Fibroblast of mammary gland (primary cell): Measurements from ENCODE around the gene GABRR3.
A peak's percentile ranks its signal among the peaks of the same experiment; 100 is the strongest.

Experiments used
- DNase-seq: peaks from one replicate; pipeline ENCODE4 v3.0.0-alpha.2; 2010; ENCODE audit warnings: low read depth
- H3K4me3 ChIP-seq: 2 replicates; pipeline ENCODE4 v1.5.1; 2011; ENCODE audit warnings: low read depth, mild to moderate bottlenecking, low read length, moderate library complexity; ENCODE audit not compliant: control insufficient read depth
- TF ChIP-seq, protein P1 (sequence below): conservative IDR thresholded peaks from 2 replicates; pipeline ENCODE4 v1.5.1; 2011; ENCODE audit warnings: low read depth, low read length, inconsistent platforms; ENCODE audit not compliant: control insufficient read depth, insufficient read depth

Gene GABRR3

GRCh38 chr3:98049271-98049670 lies 14.2 kb upstream of the GABRR3 start:
- no peak for DNase-seq
- TF ChIP-seq, protein P1, sequence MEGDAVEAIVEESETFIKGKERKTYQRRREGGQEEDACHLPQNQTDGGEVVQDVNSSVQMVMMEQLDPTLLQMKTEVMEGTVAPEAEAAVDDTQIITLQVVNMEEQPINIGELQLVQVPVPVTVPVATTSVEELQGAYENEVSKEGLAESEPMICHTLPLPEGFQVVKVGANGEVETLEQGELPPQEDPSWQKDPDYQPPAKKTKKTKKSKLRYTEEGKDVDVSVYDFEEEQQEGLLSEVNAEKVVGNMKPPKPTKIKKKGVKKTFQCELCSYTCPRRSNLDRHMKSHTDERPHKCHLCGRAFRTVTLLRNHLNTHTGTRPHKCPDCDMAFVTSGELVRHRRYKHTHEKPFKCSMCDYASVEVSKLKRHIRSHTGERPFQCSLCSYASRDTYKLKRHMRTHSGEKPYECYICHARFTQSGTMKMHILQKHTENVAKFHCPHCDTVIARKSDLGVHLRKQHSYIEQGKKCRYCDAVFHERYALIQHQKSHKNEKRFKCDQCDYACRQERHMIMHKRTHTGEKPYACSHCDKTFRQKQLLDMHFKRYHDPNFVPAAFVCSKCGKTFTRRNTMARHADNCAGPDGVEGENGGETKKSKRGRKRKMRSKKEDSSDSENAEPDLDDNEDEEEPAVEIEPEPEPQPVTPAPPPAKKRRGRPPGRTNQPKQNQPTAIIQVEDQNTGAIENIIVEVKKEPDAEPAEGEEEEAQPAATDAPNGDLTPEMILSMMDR, result no peak
- no peak overlapping the region for H3K4me3 ChIP-seq

- H3K4me3 ChIP-seq, result no peak overlapping the region
- TF ChIP-seq, protein P1, result no peak
- DNase-seq, result no peak
Observed at GRCh38 chr3:98048586-98048985, 13.5 kb upstream of the GABRR3 start.

DNA sequence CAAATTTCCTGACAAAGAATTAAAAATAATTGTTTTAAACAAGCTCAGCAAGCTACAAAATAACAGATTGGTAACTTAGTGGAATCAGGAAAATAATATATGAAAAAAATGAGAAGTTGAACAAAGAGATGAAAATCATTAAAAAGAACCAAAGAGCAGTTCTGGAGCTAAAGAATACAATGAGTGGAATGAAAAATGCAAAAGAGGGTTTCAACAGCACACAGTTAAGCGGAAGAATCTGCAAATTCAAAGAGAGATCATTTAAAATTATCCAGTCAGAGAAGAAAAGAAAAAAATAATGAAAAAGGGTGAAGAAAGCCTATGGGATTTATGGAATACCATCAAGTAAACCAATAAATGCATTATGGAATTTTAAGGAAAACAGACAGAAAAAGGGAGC lies 6.2 kb upstream of the GABRR3 start:
- TF ChIP-seq, protein P1, result no peak
- DNase-seq, result no peak
- H3K4me3 ChIP-seq, result no peak overlapping the region

DNA sequence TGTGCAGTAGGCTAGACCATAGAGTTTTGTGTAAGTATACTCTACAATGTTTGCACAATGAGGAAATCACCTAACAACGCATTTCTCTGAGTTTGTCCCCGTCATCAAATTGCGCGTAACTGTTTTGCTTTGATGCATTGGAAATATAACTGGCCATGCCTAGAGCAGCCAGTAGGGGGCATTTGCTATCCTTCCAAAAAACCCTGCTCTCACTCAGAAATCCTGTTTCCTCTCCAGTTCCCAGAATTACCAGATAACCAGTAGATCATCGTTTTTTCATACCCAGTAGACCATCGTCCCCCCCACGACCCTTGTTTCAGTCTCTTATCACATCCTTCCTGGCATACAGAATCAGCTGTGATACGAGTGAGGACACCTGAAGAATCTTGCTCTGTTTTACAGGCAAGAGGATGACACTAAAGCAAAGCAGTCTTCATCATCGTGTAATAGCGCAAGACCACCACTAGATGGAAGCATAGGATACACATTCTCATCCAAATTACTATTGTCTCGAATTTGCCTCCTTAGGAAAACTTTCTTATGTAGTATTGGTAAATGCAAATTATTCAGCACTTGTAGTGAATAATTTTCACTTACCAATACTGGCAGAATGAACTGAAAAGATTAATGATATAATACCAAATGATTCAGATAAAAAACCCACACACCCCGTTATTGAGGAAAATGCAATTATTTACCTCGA lies 4.4 kb upstream of the GABRR3 start:
- peak overlapping the region; percentile 51 for H3K4me3 ChIP-seq
- DNase-seq, result peak; percentile 89
- TF ChIP-seq, protein P1, result peak; percentile 70

- no peak for DNase-seq
- H3K4me3 ChIP-seq, result no peak overlapping the region
- TF ChIP-seq, protein P1, result no peak
Observed at GRCh38 chr3:98038876-98039275, 3.8 kb upstream of the GABRR3 start.

GRCh38 chr3:98038286-98038685 lies 3.2 kb upstream of the GABRR3 start:
- TF ChIP-seq, protein P1, result no peak
- H3K4me3 ChIP-seq, result no peak overlapping the region
- DNase-seq, result peak; percentile 75
